PC-9 (cell line): Measurements from ENCODE around the gene SREBF2.

Source experiments
- CTCF ChIP-seq: fragments of 200-600 bp; sonication (generic); conservative IDR thresholded peaks from 2 replicates; pipeline ENCODE4 v1.6.1; 2017; ENCODE audit warnings: mixed run types, antibody characterized with exemption, mild to moderate bottlenecking, moderate library complexity
- EZH2 ChIP-seq: fragments of 200-600 bp; sonication (generic); IDR thresholded peaks from 2 replicates; pipeline ENCODE4 v1.8.0; 2017; ENCODE audit warnings: antibody characterized with exemption, low read depth

GRCh38 chr22:41880653-41881052 lies 47.7 kb downstream of the SREBF2 start:
- TF ChIP-seq CTCF (no peak), EZH2 (no peak)
